GM13976 (cell line): Measurements from ENCODE around the gene RAB8A.

Experiments used
- DNase-seq: peaks from one replicate; pipeline ENCODE4 v3.0.0; 2012; ENCODE audit warnings: low spot score
- CTCF ChIP-seq: IDR thresholded peaks from 2 replicates; pipeline ENCODE4 v1.5.1; 2012; ENCODE audit warnings: borderline replicate concordance, mild to moderate bottlenecking; ENCODE audit not compliant: insufficient read depth; ENCODE audit errors: extremely low read depth, missing control alignments, control extremely low read depth
- in situ Hi-C: fragments of 300-500 bp; cut with MboI; formaldehyde crosslinking; loops from one replicate; pipeline ENCODE4 v1.12.0; 2022; ENCODE audit warnings: low sequenced_read_pairs, mixed read lengths, inconsistent platforms; ENCODE audit not compliant: unreplicated experiment

RAB8A gene

GRCh38 chr19:16111160-16111908 is at the start of gene RAB8A:
TSS of gene RAB8A (plus strand) at chr19:16111889. CDS start at chr19:16111902, 13 bp downstream.
- peak; percentile 98 for TF ChIP-seq CTCF
- DNase-seq: peak; percentile 98
- in situ Hi-C loops: no loop called here

GRCh38 chr19:16061943-16062342 is 49.7 kb upstream of the RAB8A start:
- no peak for DNase-seq
- in situ Hi-C loops: no loop called here
- TF ChIP-seq CTCF: no peak

- peak; percentile 67 for DNase-seq
- peak; percentile 73 for TF ChIP-seq CTCF
- in situ Hi-C loops: no loop called here
These were observed 48.9 kb upstream of the RAB8A start for GRCh38 chr19:16062789-16063188.

- in situ Hi-C loops: no loop called here
- no peak for DNase-seq
- no peak for TF ChIP-seq CTCF
These were observed 47.3 kb upstream of the RAB8A start for GRCh38 chr19:16064209-16064889.

GRCh38 chr19:16066611-16067104 is 45.0 kb upstream of the RAB8A start:
- peak; percentile 72 for DNase-seq
- in situ Hi-C loops: no loop called here

More at GRCh38 chr19:16066611-16067104, 45.0 kb upstream of the RAB8A start:
- peak; percentile 39 for TF ChIP-seq CTCF
